ENCODE results near the gene PRM3.

PRM3 gene

GRCh38 chr16:11242658-11243057 lies 30.8 kb downstream of the PRM3 start:
- no peak for DNase-seq

GRCh38 chr16:11241480-11242204 lies 31.8 kb downstream of the PRM3 start:
- no peak for DNase-seq

DNA sequence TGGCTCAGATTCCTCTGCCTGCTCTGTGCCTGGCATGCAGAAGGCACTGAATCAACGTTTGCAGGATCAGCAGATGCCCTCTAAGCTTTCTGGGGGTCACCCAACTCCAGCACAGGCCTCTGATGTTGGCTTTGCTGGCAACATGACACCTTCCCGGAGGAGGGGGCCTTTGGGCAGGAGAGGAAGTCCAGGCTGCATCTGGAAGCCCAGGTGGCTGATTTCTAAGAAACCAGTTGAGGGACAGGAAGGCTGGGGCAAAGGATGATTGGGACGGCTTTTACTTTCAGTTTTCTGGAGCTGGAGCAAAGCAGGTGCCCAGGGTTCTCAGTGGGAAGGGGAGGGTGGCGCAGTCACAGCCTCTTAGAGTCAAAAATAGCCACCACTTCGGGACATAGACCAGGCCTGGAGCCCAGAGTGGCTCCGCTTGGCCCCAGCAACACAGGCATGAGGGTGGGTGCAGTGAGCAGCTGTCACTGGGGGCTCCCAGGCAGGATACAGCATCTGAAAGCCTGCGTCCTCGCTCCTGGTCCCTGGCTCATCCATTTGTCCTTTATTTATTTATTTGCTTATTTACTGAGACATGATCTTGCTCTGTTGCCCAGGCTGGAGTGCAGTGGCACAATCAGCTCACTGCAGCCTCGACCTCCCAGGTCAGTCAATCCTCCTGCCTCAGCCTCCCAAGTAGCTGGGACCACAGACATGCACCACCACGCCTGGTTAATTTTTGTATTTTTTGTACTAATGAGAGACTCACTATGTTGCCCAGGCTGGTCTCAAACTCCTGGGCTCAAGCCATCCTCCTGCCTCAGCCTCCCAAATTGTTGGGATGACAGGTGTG lies 32.6 kb downstream of the PRM3 start:
- no peak for DNase-seq

DNA sequence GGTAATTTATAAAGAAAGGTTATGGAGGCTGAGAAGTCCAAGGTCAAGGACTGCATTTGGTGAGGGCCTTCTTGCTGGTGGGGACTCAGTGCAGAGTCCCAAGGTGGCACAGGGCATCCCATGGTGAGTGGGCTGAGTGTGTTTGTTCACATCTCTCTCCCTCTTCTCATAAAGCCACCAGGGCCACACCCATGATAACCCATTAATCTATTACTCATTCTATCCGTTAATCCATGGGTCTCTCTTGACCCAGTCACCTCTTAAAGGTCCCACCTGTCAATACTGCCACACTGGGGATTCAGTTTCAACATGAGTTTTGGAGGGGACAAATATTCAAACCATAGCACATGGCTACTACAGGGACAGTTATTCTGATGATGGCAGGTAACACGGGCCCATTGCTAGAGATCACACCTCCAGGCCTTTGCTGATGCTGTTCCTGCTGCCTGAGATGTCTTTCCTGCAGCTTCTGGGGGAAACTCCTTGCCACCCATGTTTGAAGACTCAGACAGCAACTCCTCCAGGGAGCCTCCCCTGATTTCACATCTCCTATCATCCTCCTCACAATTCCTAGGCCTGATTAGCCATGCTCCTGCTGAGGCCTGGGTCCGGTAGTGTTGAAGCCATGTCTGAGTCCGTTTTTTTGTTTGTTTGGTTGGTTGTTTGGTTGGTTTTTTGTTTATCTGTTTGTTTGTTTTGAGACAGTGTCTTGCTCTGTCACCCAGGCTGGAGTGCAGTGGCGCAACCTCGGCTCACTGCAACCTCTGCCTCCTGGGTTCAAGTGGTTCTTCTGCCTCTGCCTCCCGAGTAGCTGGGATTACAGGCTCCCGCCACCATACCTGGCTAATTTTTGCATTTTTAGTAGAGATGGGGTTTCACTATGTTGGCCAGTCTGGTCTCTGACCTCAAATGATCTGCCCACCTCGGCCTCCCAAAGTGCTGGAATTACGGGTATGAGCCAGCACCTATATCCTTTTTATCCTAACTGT lies 33.5 kb downstream of the PRM3 start:
- no peak for DNase-seq

DNA sequence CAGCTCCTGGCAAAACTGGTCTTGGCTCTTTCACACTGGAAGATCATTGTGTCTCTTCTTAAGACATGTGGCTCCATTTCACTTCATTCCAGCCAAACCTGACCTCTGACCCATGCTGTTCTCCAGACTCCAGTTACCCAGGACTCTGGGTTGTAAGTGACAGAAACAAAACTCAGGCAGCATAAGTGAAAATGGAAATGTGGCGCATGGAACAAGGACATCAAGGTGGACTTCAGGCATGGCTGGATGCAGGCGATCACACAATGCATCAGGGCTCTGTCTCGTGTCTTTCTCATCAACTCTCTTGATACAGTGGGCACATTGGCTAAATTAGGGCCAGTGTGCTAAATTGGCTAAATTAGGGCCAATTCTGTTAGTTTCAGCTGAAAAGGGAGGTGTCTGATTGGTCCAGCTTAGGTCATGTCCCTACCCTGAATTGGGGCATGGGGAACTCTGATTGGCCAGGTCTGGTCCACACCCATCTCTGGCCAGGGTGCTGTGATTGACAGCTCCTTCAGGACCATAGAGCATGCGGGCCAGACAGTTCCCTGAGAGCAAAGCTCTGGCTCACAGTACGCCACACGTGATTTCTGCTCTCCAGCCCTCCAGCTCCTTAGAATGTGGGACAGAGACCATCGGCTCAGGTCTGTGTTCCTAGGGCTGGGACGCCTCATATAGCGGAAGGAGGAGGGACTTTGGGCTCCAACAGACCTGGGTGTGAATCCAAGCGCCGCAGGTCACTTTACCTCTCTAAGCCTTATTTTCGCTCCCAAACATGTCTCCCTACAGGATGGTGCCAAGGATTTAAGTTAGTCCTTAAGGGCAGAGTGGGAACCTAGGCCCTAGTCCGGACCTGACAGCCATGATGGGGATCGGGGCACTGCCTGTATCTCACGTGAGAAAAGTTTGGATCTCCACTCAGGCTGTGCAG lies 34.9 kb downstream of the PRM3 start:
- no peak for DNase-seq

DNA sequence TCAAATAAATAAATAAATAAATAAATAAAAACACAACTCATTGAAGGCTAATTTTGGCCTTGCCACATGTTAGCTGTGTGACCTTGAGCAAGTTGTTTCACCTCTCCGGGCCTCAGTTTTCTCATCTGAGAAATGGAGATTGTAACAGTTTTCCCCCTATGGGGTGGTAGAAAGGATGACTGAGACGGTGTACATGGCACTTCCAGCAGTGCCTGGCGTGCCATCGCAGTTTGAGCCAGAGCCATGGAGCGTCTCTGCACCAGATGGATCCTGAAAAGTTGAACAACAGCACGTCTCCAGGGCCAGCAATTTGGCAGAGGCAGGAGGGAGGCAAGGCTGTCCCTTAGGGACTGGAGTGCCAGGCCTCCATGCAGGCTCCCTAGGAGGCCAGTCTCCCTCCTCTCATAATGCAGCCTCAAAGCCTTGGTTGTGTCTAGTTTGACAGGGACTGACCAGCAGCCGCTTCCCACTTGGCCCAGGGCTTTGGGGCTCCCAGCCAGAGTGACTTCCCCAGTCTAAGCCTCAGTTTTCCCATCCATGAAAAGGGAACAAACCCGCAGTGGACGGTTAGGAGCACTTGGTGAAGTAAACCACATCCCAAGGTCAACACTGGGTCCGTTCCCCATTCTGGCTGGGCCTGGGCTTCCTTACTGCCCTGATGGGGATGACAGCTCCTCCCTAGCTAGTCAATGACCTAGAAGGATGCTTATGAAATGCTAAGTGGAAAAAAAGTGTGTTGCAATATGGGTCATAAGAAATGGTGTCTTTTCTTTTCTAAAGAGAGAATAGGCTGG lies 36.8 kb downstream of the PRM3 start:
- no peak for DNase-seq

DNA sequence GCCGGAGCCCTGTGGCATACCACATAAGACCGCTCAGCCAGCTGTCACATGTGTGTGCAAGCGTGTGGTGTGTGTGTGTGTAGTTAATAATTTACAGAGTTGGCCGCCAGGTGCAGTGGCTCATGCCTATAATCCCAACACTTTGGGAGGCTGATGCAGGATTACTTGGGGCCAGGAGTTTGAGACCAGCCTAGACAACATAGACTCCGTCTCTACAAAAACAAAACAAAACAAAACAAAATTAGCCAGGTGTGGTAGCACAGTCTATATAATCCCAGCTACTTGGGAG lies 37.8 kb downstream of the PRM3 start:
- DNase-seq: no peak

DNA sequence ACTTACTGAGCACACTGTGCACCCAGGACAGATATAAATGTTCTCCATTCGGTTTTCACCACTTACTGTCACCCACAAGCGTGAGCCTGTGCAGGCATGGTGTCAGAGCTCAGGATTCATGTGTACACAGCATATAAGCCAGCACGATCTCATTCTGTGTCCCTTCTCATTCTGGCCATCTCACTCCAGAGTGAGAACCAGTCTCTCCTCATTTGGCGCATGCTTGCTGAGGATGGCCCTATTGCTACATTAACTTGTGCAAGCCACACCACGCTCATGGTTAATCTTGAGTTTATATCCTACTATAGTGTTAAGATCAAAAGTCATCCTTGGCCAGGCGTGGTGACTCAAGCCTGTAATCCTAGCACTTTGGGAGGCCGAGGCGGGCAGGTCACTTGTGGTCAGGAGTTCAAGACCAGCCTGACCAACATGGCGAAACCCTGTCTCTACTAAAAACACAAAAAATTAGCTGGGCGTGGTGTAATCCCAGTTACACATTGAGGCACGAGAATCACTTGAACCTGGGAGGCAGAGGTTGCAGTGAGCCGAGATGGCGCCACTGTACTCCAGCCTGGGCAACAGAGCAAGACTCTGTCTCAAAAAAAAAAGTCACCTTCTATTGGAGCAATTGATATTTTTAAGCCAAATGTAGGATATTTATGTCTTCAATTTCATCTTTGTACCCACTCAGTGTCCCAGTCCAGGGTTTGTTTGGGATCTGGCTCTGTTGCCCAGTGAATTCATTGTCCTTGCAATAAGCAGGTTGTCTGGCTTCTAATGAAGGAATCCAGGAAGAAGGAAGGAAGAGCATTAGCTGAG lies 38.3 kb downstream of the PRM3 start:
- DNase-seq: no peak

DNA sequence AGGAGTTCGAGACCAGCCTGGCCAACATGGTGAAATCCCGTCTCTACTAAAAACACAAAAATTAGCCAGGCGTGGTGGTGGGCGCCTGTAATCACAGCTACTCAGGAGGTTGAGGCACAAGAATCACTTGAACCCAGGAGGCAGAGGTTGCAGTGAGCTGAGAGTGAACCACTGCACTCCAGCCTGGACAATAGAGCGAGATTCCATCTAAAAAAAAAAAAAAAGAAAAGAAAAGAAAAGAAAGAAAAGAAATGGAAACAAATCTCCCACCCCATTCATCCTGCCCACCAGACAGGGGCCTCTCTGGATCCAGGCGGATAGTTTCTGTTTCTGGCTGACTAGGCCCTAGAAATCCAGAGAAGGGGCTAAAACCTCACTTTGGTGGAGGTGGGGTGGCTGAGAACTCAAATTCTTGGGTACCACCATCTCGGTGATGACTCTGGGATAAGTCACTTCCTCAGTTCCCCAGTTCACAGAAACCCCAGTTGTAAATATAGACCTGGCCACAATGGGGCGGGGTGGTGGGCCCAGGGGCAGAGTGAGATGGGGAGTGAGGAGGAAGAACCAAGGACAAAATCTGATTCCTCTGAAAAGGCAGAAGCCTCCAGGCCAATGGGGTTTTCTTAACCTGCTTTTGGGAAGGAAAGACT lies 39.6 kb downstream of the PRM3 start:
- no peak for DNase-seq

DNA sequence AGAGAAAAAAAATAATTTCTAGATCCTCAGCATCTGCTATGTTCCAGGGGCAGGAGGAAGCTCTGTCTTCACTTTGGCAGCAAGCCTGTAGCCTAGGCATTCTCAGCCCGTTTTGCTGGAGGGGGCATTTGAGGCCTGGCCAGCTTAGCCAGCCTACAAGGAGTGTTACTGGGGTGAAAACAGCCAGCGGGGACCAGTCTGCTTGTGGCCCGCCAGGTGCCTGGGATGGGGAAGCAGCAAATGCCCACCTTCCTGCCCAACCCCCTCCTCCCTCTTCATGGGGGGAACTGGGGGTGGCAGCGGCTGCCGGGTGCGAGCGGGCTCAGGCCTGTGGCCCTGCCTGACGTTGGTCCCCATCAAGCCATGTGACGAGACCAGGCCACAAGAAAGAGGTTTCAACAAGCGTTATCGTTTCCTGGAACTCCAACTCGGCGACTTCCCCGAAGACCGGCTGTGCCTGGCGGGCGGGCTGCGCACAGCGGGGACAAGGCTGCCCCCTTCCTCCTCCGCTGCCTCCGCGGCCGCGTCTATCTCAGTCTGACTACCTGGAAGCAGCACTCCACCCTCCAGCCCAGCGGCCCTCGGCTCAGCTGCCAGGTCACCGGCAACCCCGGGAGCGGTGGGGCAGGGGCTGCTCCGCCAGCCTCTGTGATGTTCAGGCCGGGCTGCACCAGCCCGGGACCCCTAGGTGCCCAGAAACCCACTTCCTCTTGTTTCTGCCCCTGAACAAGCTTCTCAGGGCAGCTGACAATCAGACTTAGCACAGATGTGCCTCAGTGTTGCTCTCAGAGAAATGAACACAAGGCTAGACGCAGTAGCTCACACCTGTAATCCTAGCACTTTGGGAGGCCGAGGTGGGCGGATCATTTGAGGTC lies 40.3 kb downstream of the PRM3 start:
- DNase-seq: no peak

DNA sequence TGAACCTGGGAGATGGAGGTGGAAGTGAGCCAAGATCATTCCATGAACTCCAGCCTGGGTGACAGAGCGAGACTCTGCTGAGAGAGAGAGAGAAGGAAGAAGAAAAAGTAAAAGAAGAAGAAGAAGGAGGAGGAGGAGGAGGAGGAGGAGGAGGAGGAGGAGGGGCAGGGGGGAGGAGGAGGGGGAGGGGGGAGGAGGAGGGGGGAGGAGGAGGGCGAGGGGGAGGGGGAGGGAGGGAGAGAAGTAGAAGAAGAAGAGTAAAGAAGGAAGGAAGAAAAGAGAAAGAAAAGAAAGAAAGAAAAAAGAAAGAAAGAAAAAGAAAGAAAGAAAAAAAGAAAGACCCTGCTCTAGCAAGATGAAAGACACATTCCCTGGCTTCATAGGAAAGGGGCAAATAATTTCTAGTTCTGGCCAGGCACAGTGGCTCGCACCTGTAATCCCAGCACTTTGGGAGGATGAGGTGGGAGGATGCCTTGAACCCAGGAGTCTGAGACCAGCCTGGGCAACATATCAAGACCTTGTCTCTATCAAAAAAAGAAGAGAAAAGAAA lies 41.1 kb downstream of the PRM3 start:
- no peak for DNase-seq

DNA sequence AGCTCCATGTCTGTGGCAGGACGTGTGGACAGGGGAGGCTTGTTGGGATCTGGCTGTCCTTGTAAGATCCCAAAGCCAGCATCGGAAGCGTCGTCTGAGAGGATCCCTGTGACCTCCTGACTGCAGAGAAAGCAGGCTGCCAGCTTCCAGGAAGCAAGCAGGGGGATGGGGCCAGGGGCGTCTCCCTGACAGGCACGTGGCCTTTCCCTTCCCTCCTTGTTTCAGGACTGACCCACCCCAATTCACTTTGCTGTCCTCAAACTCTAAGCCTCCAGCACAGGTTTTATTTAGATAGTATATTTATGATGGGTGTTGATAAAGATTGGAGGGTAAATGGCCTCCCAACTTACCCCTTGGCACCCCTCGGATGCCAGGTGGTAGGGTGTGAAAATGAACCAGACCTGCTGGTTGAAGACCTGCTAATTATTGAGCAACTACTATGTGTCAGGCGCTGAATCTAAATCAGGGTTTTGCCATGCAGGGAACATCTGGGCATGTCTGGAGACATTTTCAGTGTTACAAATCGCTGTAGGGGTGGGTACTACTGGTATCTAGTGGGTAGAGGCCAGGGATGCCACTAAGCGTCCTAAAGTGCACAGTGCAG lies 42.0 kb downstream of the PRM3 start:
- DNase-seq: no peak

GRCh38 chr16:11229906-11230305 lies 43.5 kb downstream of the PRM3 start:
- no peak for DNase-seq

- no peak for DNase-seq
These were observed 44.0 kb downstream of the PRM3 start for GRCh38 chr16:11229432-11229831.

GRCh38 chr16:11225677-11226549 lies 47.5 kb downstream of the PRM3 start:
- no peak for DNase-seq

- DNase-seq: no peak
These were observed 48.3 kb downstream of the PRM3 start for GRCh38 chr16:11224894-11225676.
